ENCODE data around the gene GAB2.
A peak's percentile ranks its signal among the peaks of the same experiment; 100 is the strongest.

GAB2 gene

GRCh38 chr11:78428266-78428636 lies 10.6 kb upstream of the GAB2 start:
- no peak for DNase-seq (ENCODE audit: low read depth)

GRCh38 chr11:78427615-78428265 lies 10.1 kb upstream of the GAB2 start:
- no peak for DNase-seq (ENCODE audit: low read depth)

- no peak for DNase-seq (ENCODE audit: low read depth)
These were observed 9.2 kb upstream of the GAB2 start for GRCh38 chr11:78426845-78427244.

GRCh38 chr11:78425399-78426070 lies 7.9 kb upstream of the GAB2 start:
- no peak for DNase-seq (ENCODE audit: low read depth)

GRCh38 chr11:78424334-78425270 lies 7.0 kb upstream of the GAB2 start:
- no peak for DNase-seq (ENCODE audit: low read depth)

GRCh38 chr11:78423241-78423640 lies 5.6 kb upstream of the GAB2 start:
- no peak for DNase-seq (ENCODE audit: low read depth)

GRCh38 chr11:78420796-78421209 lies 3.2 kb upstream of the GAB2 start:
- no peak for DNase-seq (ENCODE audit: low read depth)

- DNase-seq (ENCODE audit: low read depth) = peak; percentile 51
These were observed 2.7 kb upstream of the GAB2 start for GRCh38 chr11:78420255-78420764.

- DNase-seq (ENCODE audit: low read depth) = peak; percentile 90
These were observed 1.7 kb upstream of the GAB2 start for GRCh38 chr11:78419327-78419726.

- no peak for DNase-seq (ENCODE audit: low read depth)
These were observed 1.1 kb upstream of the GAB2 start for GRCh38 chr11:78418584-78419211.

- DNase-seq (ENCODE audit: low read depth) = no peak
These were observed 416 bp upstream of the GAB2 start for GRCh38 chr11:78417888-78418583.

GRCh38 chr11:78416285-78417174 lies 1.1 kb downstream of the GAB2 start:
- DNase-seq (ENCODE audit: low read depth) = peak; percentile 44

GRCh38 chr11:78415338-78415737 lies 2.3 kb downstream of the GAB2 start:
- no peak for DNase-seq (ENCODE audit: low read depth)

GRCh38 chr11:78414321-78415051 lies 3.1 kb downstream of the GAB2 start:
- DNase-seq (ENCODE audit: low read depth) = no peak

GRCh38 chr11:78408619-78409018 lies 9.0 kb downstream of the GAB2 start:
- no peak for DNase-seq (ENCODE audit: low read depth)

- DNase-seq (ENCODE audit: low read depth) = no peak
These were observed 10.9 kb downstream of the GAB2 start for GRCh38 chr11:78406568-78407196.

- no peak for DNase-seq (ENCODE audit: low read depth)
These were observed 11.8 kb downstream of the GAB2 start for GRCh38 chr11:78405805-78406204.

GRCh38 chr11:78403781-78404180 lies 13.8 kb downstream of the GAB2 start:
- DNase-seq (ENCODE audit: low read depth) = no peak

GRCh38 chr11:78402847-78403246 lies 14.8 kb downstream of the GAB2 start:
- no peak for DNase-seq (ENCODE audit: low read depth)

Measured in GM04503 (cell line).